HG03108 (cell line): Measurements from ENCODE around the gene B4GALT1.
A peak's percentile ranks its signal among the peaks of the same experiment; 100 is the strongest.

Source experiments
- ATAC-seq: cut with Tn5 transposase; IDR thresholded peaks from one replicate; pipeline ENCODE4 v1.9.1; 2021; ENCODE audit warnings: moderate library complexity; ENCODE audit not compliant: unreplicated experiment

B4GALT1 gene

GRCh38 chr9:33125461-33125860 is 41.7 kb downstream of the B4GALT1 start:
- ATAC-seq: no peak

GRCh38 chr9:33124751-33125381 is 42.3 kb downstream of the B4GALT1 start:
- ATAC-seq: peak; percentile 45

- ATAC-seq: no peak
These were observed 43.1 kb downstream of the B4GALT1 start for GRCh38 chr9:33124046-33124445.

- ATAC-seq: no peak
These were observed 43.6 kb downstream of the B4GALT1 start for GRCh38 chr9:33123407-33124031.

GRCh38 chr9:33120620-33121019 is 46.5 kb downstream of the B4GALT1 start:
- ATAC-seq: no peak

- no peak for ATAC-seq
These were observed 49.3 kb downstream of the B4GALT1 start for GRCh38 chr9:33117796-33118195.

GRCh38 chr9:33117306-33117705 is 49.8 kb downstream of the B4GALT1 start:
- ATAC-seq: no peak

GRCh38 chr9:33116860-33117259 is 50.3 kb downstream of the B4GALT1 start:
- ATAC-seq: peak; percentile 43

GRCh38 chr9:33114746-33115145 is 52.4 kb downstream of the B4GALT1 start:
- no peak for ATAC-seq

- ATAC-seq: no peak
These were observed 53.2 kb downstream of the B4GALT1 start for GRCh38 chr9:33113799-33114547.

GRCh38 chr9:33112094-33112493 is 55.0 kb downstream of the B4GALT1 start:
- no peak for ATAC-seq

GRCh38 chr9:33111631-33112030 is 55.5 kb downstream of the B4GALT1 start:
- ATAC-seq: no peak

- ATAC-seq: no peak
These were observed 56.5 kb downstream of the B4GALT1 start for GRCh38 chr9:33110686-33111085.

GRCh38 chr9:33109850-33110595 is 57.1 kb downstream of the B4GALT1 start:
- ATAC-seq: no peak

- no peak for ATAC-seq
These were observed 58.0 kb downstream of the B4GALT1 start for GRCh38 chr9:33109097-33109496.

GRCh38 chr9:33108472-33108871 is 58.7 kb downstream of the B4GALT1 start:
- ATAC-seq: no peak

GRCh38 chr9:33107762-33108161 is 59.4 kb downstream of the B4GALT1 start:
- ATAC-seq: no peak

- no peak for ATAC-seq
These were observed 60.1 kb downstream of the B4GALT1 start for GRCh38 chr9:33106827-33107621.

- ATAC-seq: no peak
These were observed 60.8 kb downstream of the B4GALT1 start for GRCh38 chr9:33106372-33106771.

- no peak for ATAC-seq
These were observed 61.2 kb downstream of the B4GALT1 start for GRCh38 chr9:33105959-33106358.

GRCh38 chr9:33105504-33105903 is 61.6 kb downstream of the B4GALT1 start:
- no peak for ATAC-seq
